Left ventricle myocardium superior (tissue), 1 donor: ENCODE results near the gene MAP6. TPM values are rescaled to one million over a fixed set of nuclear protein-coding genes. Genes with fewer than 3 reads are reported as not detected.

Experiments used
- ATAC-seq: fragments of 200-7000 bp; cut with Tn5 transposase; one replicate; pipeline ENCODE4 v1.9.1; 2020; ENCODE audit warnings: mild to moderate bottlenecking, moderate library complexity
- DNase-seq: peaks from one replicate; pipeline ENCODE4 v3.0.0-alpha.2; 2020
- intact Hi-C: fragments of 100-400 bp; cut with micrococcal nuclease; formaldehyde crosslinking; loops from one replicate; pipeline ENCODE4 v1.11.0; 2022
- total RNA-seq: library from RNA; stranded (reverse); fragmentation: NEBNext Ultra II Directional; extraction: Animal tissue kit (Norgen Biotek cat#: 25700); gene quantifications from one replicate; pipeline ENCODE4 v1.2.1, GENCODE V29; 2021
- donor health status: DM: no; HTN: yes; CAD: no; lungs with severe emphysema.

Gene MAP6
- total RNA-seq, 1 donor from 2014 or later: 5.4 TPM

DNA sequence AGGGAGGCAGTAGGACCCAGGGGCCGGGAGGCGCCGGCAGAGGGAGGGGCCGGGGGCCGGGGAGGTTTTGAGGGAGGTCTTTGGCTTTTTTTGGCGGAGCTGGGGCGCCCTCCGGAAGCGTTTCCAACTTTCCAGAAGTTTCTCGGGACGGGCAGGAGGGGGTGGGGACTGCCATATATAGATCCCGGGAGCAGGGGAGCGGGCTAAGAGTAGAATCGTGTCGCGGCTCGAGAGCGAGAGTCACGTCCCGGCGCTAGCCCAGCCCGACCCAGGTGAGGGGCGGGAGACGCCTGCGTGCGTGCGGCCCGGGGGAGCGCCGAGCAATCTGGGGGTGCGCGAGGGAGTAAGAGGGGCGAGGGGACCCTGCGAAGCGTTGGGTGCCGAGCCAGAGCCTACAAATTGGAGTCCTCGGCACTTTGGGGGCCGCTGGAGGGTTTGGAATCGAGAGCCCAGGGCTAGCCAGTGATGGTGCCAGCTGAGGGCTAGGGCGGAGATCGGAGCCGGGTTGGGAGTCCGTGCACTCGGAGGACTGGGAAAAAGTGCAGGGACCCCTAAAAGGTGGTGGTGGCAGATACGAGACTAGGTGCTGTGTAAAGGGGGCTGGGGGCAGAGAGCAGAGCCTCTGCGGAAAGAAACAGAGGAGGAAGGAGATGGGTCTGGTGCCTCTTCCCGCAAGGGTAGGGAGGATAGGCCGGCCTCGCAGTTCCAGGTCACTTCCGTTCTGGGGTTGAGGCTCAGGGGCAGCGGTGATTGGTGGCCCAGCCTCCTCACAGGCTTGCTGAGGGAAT, 106.6 kb downstream of the MAP6 start, which contains the start of gene SERPINH1:
SERPINH1 (plus strand) TSS at position 206 of the 788 bp plus-strand sequence. CDS start 4,097 bp downstream, outside the sequence.
- DNase-seq (peak; percentile 89), ATAC-seq (peak; percentile 81)
- intact Hi-C loops: no loop called here

DNA sequence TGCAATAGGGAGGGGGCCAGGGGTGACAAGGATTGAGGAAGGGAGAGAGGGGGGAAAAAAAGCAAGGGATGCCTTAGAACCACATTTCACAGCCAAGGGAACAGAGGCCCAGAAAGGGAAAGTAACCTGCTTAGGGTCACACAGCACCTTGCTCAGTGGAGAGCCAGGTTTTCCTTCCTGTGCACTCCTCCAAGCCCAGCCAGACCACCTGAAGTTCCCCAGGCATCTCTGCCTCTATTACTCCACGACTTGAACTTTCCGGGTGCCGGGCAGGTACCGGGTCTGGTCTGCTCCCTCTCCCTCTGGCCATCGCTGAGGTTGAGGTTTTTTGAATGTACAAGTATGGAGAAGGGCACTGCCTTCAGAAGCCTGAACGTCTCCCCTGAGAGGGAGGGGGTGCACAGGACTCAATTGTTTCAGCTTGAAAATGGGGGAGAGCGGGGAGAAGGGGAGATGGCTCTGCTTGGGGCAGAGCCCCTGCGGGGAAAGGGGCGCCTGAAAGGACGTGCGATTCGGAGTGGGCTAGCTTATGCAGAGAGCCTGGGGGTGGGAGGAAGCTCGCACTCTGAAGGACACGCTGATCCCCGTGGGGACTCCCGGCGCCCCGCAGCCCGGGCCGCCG, 107.3 kb downstream of the MAP6 start:
- intact Hi-C loops: no loop called here
- no peak for ATAC-seq

DNA sequence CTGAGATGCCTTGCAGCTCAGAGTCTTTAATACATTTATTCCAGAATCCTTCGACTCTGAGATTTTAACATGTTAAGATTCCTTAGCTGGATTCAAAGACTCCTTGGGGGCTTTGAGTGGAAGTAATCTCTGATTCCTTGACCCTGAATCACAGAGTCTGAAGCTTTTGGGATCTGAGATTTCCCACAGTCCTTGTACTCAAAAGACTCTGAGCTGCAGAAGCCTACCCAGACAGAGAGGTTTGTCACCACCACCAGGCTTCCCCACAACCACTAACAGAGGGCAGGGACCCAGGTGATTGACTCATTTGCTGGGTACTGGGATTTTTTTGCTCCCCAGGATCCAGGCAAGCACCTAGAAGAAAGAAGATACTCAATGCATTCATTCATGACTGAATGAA, 108.2 kb downstream of the MAP6 start:
- intact Hi-C loops: no loop called here
- ATAC-seq: no peak
- no peak for DNase-seq

More for the DNA sequence above, 107.3 kb downstream of the MAP6 start:
- DNase-seq: no peak

DNA sequence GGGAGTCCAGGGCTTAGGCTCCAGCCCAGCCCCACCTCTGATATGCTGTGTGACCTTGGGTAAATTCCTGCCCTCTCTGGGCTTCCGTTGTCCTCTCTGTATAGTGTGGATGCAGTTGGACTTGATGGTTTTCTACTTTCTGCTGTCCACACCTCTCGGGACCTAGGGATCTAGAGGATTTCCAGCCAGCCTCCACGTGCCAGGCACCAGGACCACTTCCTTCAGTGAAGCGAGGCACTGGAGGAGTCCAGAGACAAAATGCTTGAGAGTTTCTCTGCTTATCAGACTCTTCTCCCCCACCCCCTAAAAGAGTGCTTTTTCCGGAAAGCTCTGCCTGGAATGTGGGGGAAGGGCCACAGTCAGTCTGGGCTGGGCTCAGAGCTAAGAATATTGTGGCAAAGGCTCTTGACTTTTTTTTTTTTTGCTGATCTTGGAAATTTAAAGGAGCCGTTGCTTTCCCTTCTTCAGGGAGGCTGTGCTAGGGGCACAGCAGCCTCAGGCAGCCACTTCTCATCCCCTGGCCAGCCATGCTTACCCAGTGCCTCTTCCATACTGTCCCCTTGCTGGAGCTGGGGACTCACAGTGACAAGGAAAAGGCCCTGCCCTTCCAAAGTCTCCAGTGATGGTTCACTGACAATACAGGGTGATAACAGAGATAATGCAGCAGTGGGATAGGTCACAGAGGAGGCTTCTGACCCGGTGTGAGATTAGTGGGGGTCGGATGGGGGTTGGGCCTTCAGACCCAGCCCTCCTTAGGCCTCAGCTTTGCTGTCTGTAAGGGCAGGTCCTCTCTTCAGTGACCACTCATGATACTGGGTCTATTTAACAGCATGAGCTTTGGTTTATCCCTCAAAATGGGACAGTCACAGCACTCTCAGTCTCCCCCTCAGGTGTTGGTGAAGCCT, 109.6 kb downstream of the MAP6 start:
- DNase-seq (no peak), ATAC-seq (peak; percentile 4)
- intact Hi-C loops: no loop called here

- intact Hi-C loops: no loop called here
- DNase-seq: peak; percentile 59
- peak; percentile 5 for ATAC-seq
These were observed 111.0 kb downstream of the MAP6 start for GRCh38 chr11:75557666-75558494.

DNA sequence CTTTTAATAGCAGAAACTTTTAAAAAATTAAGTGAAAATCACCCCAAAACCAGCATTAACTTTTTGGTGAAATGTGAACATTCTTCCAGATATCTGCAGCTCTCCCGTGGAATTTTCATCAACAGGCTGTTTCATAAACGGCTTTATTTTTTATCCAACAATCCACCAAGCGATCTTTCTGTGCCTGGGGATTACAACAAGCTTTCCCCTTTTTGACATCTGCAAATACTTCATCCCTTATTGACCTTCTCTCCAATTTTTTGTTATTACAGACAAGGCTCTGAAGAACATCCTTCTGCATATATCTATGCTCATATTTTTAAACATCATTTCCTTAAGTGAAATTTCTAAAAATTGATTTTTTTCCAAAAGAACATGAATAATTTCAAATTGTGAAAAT, 112.6 kb downstream of the MAP6 start:
- intact Hi-C loops: no loop called here
- no peak for ATAC-seq
- no peak for DNase-seq

DNA sequence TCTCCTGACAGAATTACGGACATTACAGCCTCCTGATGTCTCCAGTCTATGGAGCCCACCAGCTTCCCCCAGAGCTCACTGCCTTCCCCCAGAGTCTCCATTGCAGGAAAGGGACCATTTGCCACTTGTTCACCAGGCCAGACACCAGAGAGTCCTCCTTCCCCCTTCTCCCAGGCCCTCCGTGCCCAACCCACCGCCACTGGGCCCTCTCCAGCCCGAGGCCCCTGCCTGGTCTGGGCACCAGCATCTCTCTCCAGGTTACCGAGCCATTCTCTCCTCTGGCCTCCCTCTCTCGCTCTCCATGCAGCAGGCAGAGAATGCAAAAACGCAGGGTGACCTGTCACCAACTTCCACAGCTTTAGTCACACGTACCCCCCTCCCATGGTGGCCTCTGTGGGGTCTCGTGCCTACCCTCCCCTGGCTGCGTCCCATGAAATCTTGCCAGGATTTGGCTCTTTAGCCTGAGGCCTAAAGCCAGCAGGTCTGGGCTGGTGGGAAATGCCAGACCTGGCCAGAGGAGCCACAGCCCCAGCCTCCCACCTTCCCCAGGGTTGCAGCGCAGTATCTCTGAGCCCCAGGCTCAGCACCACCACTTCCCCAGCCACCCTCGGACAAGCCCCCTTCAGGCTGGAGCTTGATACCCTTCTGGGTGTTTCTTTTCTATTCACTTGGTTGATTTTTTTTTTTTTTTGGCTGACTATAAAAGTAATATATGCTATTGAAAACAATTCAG, 113.6 kb downstream of the MAP6 start:
- intact Hi-C loops: no loop called here
- DNase-seq (no peak), ATAC-seq (no peak)

- DNase-seq (peak; percentile 97), ATAC-seq (peak; percentile 91)
- intact Hi-C loops: no loop called here
These were observed 114.4 kb downstream of the MAP6 start for GRCh38 chr11:75554258-75555022.

DNA sequence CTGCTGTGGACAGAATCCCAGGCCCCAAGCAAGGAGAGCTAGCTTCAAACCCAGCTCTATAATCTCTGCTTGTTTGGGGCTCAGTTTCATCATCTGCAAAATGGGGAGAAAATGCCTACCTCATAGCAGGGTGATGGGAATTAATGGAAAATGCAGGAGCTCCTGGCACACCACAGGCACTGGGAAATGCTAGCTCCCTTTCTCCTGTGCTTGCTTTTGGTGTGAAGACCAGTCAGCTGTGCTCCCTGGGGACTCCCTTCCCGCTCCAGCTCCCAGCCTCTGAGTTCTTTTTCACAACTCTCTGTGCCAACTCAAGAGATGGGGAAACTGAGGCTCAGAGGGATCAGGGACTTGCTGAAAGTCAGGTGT, 115.0 kb downstream of the MAP6 start:
- ATAC-seq (no peak), DNase-seq (no peak)
- intact Hi-C loops: no loop called here

GRCh38 chr11:75553182-75553581, 115.7 kb downstream of the MAP6 start:
- no peak for DNase-seq
- intact Hi-C loops: no loop called here
- no peak for ATAC-seq

GRCh38 chr11:75549370-75549958, 119.4 kb downstream of the MAP6 start:
- ATAC-seq (no peak), DNase-seq (no peak)
- intact Hi-C loops: no loop called here

GRCh38 chr11:75548595-75549272, 120.1 kb downstream of the MAP6 start:
- ATAC-seq: no peak
- intact Hi-C loops: no loop called here
- no peak for DNase-seq

GRCh38 chr11:75547617-75548058, 121.2 kb downstream of the MAP6 start:
- intact Hi-C loops: no loop called here
- peak; percentile 88 for ATAC-seq
- DNase-seq: peak; percentile 79

DNA sequence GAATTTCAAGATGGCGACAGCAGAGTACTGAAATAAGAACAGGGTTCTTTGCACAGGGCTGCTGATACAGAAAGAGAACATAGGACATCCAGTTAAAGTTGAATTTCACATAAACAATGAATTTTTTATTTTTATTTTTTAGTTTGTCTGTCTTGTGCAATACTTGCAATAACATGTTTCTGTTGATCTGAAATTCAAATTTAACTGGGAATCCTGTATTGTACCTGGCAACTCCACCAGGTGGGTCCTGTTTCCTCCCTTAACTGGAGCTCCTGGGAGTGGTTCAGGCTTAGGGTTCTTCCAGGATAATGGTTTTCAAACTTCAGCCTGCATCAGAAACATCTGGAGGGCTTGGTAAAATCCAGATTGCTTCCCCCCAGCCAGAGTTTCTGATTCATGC, 121.7 kb downstream of the MAP6 start:
- intact Hi-C loops: no loop called here
- no peak for DNase-seq
- ATAC-seq: no peak

- intact Hi-C loops: no loop called here
- ATAC-seq (no peak), DNase-seq (no peak)
These were observed 125.0 kb downstream of the MAP6 start for GRCh38 chr11:75543806-75544205.

DNA sequence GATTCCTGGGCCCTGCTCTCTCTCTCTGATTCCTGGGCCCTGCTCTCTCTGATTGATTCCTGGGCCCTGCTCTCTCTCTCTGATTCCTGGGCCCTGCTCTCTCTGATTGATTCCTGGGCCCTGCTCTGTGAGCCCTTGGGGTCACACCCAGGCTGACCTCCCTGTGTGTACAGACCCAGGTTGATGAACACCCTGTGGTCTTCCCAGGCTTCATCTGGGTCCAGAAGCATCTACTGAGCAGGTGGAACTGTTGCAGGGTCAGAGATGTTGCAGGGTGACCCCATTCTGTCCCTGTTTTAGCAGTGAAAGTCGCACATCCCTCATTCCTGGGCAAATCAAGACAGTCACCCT, 126.8 kb downstream of the MAP6 start:
- no peak for DNase-seq
- ATAC-seq: no peak
- intact Hi-C loops: no loop called here
